ENCODE data around the gene ESRRG.

The ESRRG gene

GRCh38 chr1:216587715-216588114 is 135.5 kb downstream of the ESRRG start:
- Mint-ChIP-seq H3K36me3 (ENCODE audit: low read depth) (no peaks in the 10 kb centered on the region), H3K27ac (no peak overlapping the region), H3K27me3 (no peaks in the 10 kb centered on the region), H3K9me3 (peaks cover 7% of the 10 kb centered on the region), H3K4me3 (no peak overlapping the region), H3K4me1 (ENCODE audit: low read depth) (no peaks in the 10 kb centered on the region)
- DNase-seq = no peak

DNA sequence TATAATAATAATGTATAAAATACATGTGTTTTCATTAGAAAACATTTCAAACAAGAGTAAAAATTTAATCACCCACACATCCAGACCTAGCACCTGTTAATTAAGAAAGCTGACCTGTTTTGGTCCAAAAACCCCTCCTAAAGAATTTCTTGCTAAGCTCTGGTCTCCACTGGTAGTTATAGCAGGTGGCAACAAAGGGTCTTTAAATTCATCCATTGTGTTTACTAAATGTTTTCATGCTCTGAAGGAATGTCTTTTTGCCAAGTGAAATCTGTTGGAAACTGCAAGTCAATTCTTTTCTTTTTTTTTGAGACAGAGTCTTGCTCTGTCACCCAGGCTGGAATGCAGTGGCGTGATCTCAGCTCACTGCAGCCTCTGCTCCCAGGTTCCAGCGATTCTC is 141.1 kb downstream of the ESRRG start:
- H3K27ac Mint-ChIP-seq = no peak overlapping the region
- DNase-seq = no peak

GRCh38 chr1:216580538-216581057 is 142.6 kb downstream of the ESRRG start:
- H3K27ac Mint-ChIP-seq = no peak overlapping the region
- H3K36me3 Mint-ChIP-seq (ENCODE audit: low read depth) = no peaks in the 10 kb centered on the region
- no peaks in the 10 kb centered on the region for H3K4me1 Mint-ChIP-seq (ENCODE audit: low read depth)
- no peak for DNase-seq
- peaks cover 15% of the 10 kb centered on the region for H3K9me3 Mint-ChIP-seq
- H3K27me3 Mint-ChIP-seq = no peaks in the 10 kb centered on the region
- H3K4me3 Mint-ChIP-seq = no peak overlapping the region

More for the DNA sequence above, 141.1 kb downstream of the ESRRG start:
- Mint-ChIP-seq H3K4me3 (no peak overlapping the region), H3K9me3 (peaks cover 15% of the 10 kb centered on the region), H3K27me3 (no peaks in the 10 kb centered on the region), H3K36me3 (ENCODE audit: low read depth) (no peaks in the 10 kb centered on the region), H3K4me1 (ENCODE audit: low read depth) (no peaks in the 10 kb centered on the region)

DNA sequence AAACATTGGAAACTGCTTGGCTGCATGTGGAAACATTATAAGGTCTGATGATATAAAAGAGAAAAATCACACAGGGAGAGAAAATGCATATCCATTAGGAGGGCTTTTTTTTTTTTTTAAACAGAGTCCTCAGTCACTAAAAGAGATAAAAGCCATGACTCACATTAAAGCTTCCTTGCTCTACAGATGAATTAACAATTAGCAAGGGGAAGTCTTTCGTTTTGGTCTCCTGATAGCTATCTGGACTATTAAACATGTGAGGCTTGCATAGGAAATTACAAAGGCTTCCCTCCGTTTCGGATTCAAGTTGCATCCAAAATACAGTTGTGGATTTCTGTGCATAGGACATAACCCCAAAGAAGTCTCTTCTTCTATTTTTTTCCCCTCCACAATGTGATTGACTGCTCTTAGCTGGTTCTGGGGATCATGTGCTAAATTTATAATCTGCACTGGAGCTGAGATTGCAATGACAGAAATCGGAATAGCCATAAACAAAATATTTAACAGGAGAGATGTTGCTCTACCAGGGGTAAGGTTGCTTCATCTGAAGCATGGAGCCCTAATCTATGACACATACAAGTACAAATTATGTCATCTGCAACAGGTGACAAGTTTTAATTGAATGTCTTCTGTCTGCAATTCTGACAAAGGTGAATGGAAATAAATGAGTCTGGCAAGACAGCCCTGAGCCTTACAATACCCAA is 146.8 kb downstream of the ESRRG start:
- DNase-seq = no peak
- Mint-ChIP-seq H3K4me1 (ENCODE audit: low read depth) (no peaks in the 10 kb centered on the region), H3K36me3 (ENCODE audit: low read depth) (no peaks in the 10 kb centered on the region), H3K9me3 (peaks cover 3% of the 10 kb centered on the region), H3K27ac (no peak overlapping the region), H3K27me3 (no peaks in the 10 kb centered on the region), H3K4me3 (no peak overlapping the region)

- Mint-ChIP-seq H3K4me1 (ENCODE audit: low read depth) (no peaks in the 10 kb centered on the region), H3K9me3 (peaks cover 6% of the 10 kb centered on the region), H3K4me3 (no peak overlapping the region), H3K36me3 (ENCODE audit: low read depth) (no peaks in the 10 kb centered on the region), H3K27me3 (no peaks in the 10 kb centered on the region), H3K27ac (no peak overlapping the region)
- no peak for DNase-seq
Observed at GRCh38 chr1:216566641-216567205, 156.5 kb downstream of the ESRRG start.

DNA sequence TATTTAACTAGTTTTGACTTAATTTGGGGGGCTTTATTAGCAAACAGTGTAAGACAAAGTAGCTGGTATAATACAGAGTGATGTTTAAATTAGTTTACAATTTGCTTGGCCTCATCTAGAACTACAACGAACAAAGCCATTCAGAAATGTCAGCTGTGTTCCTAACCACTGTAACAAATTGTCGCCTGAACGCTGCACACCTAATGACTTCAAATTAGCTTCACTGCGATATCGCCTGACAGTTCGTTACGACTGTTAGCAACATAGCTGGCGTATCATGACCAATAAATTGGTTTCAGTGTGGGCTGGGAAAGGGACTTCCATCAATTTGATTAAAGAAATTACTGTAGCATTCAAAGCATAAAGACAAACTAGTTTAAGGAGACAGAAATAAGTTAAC is 160.1 kb downstream of the ESRRG start:
- Mint-ChIP-seq H3K4me3 (no peak overlapping the region), H3K9me3 (no peaks in the 10 kb centered on the region), H3K27me3 (no peaks in the 10 kb centered on the region), H3K27ac (no peak overlapping the region), H3K36me3 (ENCODE audit: low read depth) (no peaks in the 10 kb centered on the region), H3K4me1 (ENCODE audit: low read depth) (no peaks in the 10 kb centered on the region)
- DNase-seq = no peak

GRCh38 chr1:216562383-216562782 is 160.8 kb downstream of the ESRRG start:
- Mint-ChIP-seq H3K4me3 (no peak overlapping the region), H3K36me3 (ENCODE audit: low read depth) (no peaks in the 10 kb centered on the region), H3K4me1 (ENCODE audit: low read depth) (no peaks in the 10 kb centered on the region), H3K9me3 (no peaks in the 10 kb centered on the region), H3K27me3 (no peaks in the 10 kb centered on the region), H3K27ac (no peak overlapping the region)
- DNase-seq = no peak

- H3K4me3 Mint-ChIP-seq = no peak overlapping the region
- no peaks in the 10 kb centered on the region for H3K27me3 Mint-ChIP-seq
- H3K4me1 Mint-ChIP-seq (ENCODE audit: low read depth) = no peaks in the 10 kb centered on the region
- H3K9me3 Mint-ChIP-seq = peaks cover 3% of the 10 kb centered on the region
- H3K27ac Mint-ChIP-seq = no peak overlapping the region
- H3K36me3 Mint-ChIP-seq (ENCODE audit: low read depth) = no peaks in the 10 kb centered on the region
- DNase-seq = no peak
Observed at GRCh38 chr1:216560527-216560926, 162.7 kb downstream of the ESRRG start.

DNA sequence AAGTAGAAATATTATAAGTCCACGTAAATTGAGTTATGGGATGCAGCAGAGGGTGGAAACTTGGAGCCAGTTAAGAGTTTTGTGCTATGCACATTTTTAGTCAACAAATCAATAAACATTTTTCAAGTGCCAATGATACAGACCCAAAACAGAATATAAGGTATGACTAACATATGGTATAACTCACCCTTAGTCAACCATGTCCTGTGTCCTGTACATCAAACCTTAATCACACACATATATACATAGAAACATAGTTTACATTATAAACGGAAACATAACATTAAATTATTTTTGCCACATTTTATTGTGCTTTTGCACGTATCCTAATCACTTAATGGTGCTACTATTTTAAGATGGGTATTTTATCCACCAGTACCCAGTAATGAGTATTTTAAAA is 163.9 kb downstream of the ESRRG start:
- Mint-ChIP-seq H3K4me3 (no peak overlapping the region), H3K27me3 (no peaks in the 10 kb centered on the region), H3K4me1 (ENCODE audit: low read depth) (no peaks in the 10 kb centered on the region), H3K36me3 (ENCODE audit: low read depth) (no peaks in the 10 kb centered on the region), H3K27ac (no peak overlapping the region), H3K9me3 (peaks cover 3% of the 10 kb centered on the region)
- DNase-seq = no peak

- H3K27ac Mint-ChIP-seq = no peak overlapping the region
- H3K27me3 Mint-ChIP-seq = no peaks in the 10 kb centered on the region
- H3K36me3 Mint-ChIP-seq (ENCODE audit: low read depth) = no peaks in the 10 kb centered on the region
- peaks cover 3% of the 10 kb centered on the region for H3K9me3 Mint-ChIP-seq
- no peak for DNase-seq
- H3K4me3 Mint-ChIP-seq = no peak overlapping the region
- no peaks in the 10 kb centered on the region for H3K4me1 Mint-ChIP-seq (ENCODE audit: low read depth)
Observed at GRCh38 chr1:216555653-216556052, 167.6 kb downstream of the ESRRG start.

DNA sequence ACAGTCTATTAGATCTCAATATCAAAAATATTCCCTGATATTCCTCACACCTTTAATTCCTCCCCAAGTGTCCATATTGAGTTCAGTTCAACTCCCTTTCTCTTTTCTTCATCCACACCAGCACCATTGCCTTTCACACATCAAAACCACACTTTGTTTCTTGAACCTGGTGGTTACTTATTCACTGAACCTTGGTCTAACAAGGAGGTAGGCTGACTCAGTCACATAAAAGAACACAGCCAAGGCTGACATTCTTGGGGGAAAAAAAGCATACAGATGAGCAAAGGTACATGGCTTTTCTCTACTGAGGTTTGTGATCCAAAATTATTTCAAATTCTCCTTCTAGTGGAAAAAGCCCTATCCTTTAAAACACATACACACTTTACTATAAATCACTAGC is 168.3 kb downstream of the ESRRG start:
- Mint-ChIP-seq H3K9me3 (peaks cover 3% of the 10 kb centered on the region), H3K4me1 (ENCODE audit: low read depth) (no peaks in the 10 kb centered on the region), H3K36me3 (ENCODE audit: low read depth) (no peaks in the 10 kb centered on the region), H3K4me3 (no peak overlapping the region), H3K27me3 (no peaks in the 10 kb centered on the region), H3K27ac (no peak overlapping the region)
- DNase-seq = no peak

DNA sequence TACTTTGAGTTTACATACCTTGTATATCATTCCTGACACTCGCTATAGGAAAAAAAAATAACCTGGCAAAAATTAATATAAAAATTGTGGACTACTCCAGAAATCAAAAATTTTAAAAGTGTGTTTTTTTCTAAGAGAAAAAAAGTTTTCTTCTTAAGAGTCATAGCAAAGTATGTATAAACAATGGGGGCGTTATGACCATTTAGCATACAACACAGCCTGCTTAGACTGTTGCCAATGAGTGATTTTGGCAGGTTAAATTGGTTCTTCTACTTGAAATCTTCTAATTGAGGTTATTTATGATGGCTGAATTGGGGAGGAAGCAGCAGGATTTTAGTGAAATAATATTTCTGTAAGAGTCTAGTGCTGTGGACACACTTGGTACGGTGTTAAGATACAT is 169.5 kb downstream of the ESRRG start:
- Mint-ChIP-seq H3K36me3 (ENCODE audit: low read depth) (no peaks in the 10 kb centered on the region), H3K27ac (no peak overlapping the region), H3K4me3 (no peak overlapping the region), H3K27me3 (no peaks in the 10 kb centered on the region), H3K4me1 (ENCODE audit: low read depth) (no peaks in the 10 kb centered on the region), H3K9me3 (peaks cover 7% of the 10 kb centered on the region)
- DNase-seq = no peak

DNA sequence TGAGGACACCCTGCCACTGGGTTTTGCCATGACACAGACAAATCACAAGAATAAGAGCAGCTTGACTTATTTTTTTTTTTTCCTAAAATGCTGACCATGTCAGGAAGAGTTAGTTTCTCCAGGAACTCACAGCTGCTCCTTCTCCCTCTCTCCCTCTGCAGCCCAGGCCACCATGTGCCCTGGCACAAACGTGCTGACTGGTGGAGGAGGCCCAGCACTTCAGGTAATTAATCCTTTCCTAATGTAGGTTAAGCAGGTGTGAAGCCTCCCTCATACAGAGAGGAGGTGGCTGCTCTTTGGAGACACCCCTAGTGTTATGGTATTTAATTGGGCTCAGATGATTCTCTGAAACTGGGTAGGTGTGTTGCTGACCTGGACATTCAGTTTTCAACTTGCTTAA is 170.2 kb downstream of the ESRRG start:
- Mint-ChIP-seq H3K36me3 (ENCODE audit: low read depth) (no peaks in the 10 kb centered on the region), H3K4me3 (no peak overlapping the region), H3K4me1 (ENCODE audit: low read depth) (no peaks in the 10 kb centered on the region), H3K27me3 (no peaks in the 10 kb centered on the region), H3K9me3 (peaks cover 7% of the 10 kb centered on the region), H3K27ac (no peak overlapping the region)
- no peak for DNase-seq

- Mint-ChIP-seq H3K9me3 (peaks cover 4% of the 10 kb centered on the region), H3K4me1 (ENCODE audit: low read depth) (no peaks in the 10 kb centered on the region), H3K36me3 (ENCODE audit: low read depth) (no peaks in the 10 kb centered on the region), H3K27ac (no peak overlapping the region), H3K27me3 (no peaks in the 10 kb centered on the region), H3K4me3 (no peak overlapping the region)
- DNase-seq = no peak
Observed at GRCh38 chr1:216549796-216550195, 173.4 kb downstream of the ESRRG start.

GRCh38 chr1:216542741-216543140 is 180.5 kb downstream of the ESRRG start:
- Mint-ChIP-seq H3K27me3 (no peaks in the 10 kb centered on the region), H3K27ac (no peak overlapping the region), H3K4me3 (no peak overlapping the region), H3K9me3 (peaks cover 5% of the 10 kb centered on the region), H3K4me1 (ENCODE audit: low read depth) (no peaks in the 10 kb centered on the region), H3K36me3 (ENCODE audit: low read depth) (no peaks in the 10 kb centered on the region)
- DNase-seq = no peak

All from activated T-cell treated with anti-CD3 and anti-CD28 coated beads, Interleukin-2, amount 50 U/mL, for 24 hours (primary cell).